ENCODE data around the gene AOPEP. TPM values are rescaled to one million over a fixed set of nuclear protein-coding genes. Genes with fewer than 3 reads are reported as not detected.

The AOPEP gene
- total RNA-seq, 1 experiment from 2014 or later = 15.0 TPM

DNA sequence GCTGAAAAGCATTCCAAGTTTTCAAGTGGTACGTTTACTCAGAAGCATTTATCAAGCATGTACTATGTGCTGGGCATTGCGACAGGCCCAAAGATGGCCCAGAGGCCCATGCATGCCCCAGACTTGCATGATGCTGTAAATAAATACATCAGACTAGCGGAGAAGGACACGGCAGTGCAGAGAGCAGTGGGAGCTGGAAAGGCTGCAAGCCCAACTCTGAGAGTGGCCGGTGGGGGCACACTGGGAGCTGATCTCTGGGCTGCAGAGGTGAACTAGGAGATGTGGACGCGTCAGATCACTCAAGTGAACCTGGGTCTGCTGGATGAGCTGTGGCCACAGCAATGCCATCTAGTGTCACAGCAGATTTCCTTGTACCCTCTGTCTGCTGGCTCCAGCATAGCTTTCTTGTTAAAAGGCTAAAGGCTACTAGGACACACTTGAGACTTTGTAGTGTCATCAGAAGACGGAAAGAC lies 344.1 kb downstream of the AOPEP start:
- TF ChIP-seq, protein P1, sequence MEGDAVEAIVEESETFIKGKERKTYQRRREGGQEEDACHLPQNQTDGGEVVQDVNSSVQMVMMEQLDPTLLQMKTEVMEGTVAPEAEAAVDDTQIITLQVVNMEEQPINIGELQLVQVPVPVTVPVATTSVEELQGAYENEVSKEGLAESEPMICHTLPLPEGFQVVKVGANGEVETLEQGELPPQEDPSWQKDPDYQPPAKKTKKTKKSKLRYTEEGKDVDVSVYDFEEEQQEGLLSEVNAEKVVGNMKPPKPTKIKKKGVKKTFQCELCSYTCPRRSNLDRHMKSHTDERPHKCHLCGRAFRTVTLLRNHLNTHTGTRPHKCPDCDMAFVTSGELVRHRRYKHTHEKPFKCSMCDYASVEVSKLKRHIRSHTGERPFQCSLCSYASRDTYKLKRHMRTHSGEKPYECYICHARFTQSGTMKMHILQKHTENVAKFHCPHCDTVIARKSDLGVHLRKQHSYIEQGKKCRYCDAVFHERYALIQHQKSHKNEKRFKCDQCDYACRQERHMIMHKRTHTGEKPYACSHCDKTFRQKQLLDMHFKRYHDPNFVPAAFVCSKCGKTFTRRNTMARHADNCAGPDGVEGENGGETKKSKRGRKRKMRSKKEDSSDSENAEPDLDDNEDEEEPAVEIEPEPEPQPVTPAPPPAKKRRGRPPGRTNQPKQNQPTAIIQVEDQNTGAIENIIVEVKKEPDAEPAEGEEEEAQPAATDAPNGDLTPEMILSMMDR (conservative IDR thresholded peaks at IDR 0.05) = no peak
- Histone ChIP-seq H3K79me2 (ENCODE audit: insufficient read depth, low read length) (no peaks in the 10 kb centered on the region), H3T11ph (ENCODE audit: low read length) (no peak overlapping the region), H2BK15ac (ENCODE audit: low read depth, low read length) (no peak overlapping the region), H3K79me1 (ENCODE audit: insufficient read depth, low read depth, low read length, poor library complexity, severe bottlenecking) (no peaks in the 10 kb centered on the region), H2BK120ac (ENCODE audit: low read depth, low read length, poor library complexity, severe bottlenecking) (no peak overlapping the region), H2BK5ac (ENCODE audit: insufficient read length, low read length) (no peak overlapping the region), H3K9ac (ENCODE audit: extremely low read depth, insufficient read length, low read length) (no peak overlapping the region), H3K27ac (ENCODE audit: insufficient read length, low read depth, low read length) (no peak overlapping the region), H3K4me1 (ENCODE audit: insufficient read depth, low read length) (no peaks in the 10 kb centered on the region; the same call in 1 of the 2 replicates), H3K56ac (ENCODE audit: insufficient read length, low read depth, low read length) (no peak overlapping the region), H3K18ac (ENCODE audit: insufficient read length, low read depth, low read length) (no peak overlapping the region), H3K27me3 (ENCODE audit: insufficient read depth, low read length) (no peaks in the 10 kb centered on the region), H3K23me2 (ENCODE audit: insufficient read length, low read depth, low read length, poor library complexity, severe bottlenecking) (no peaks in the 10 kb centered on the region), H2BK20ac (ENCODE audit: low read depth, low read length, poor library complexity, severe bottlenecking) (no peak overlapping the region), H3K4me2 (ENCODE audit: insufficient read depth, insufficient read length, low read length) (no peak overlapping the region), H3K4ac (ENCODE audit: low read depth, low read length) (no peak overlapping the region), H2AFZ (ENCODE audit: low read length) (no peak overlapping the region), H2BK12ac (ENCODE audit: insufficient read length, low read depth, low read length) (no peak overlapping the region), H4K91ac (ENCODE audit: insufficient read length, low read depth, low read length) (no peak overlapping the region), H3K9me3 (ENCODE audit: control insufficient read depth, low read depth, low read length) (no peaks in the 10 kb centered on the region), H2AK5ac (ENCODE audit: insufficient read length, low read length) (no peak overlapping the region), H3K14ac (ENCODE audit: insufficient read depth, low read length) (no peak overlapping the region), H3K23ac (ENCODE audit: insufficient read length, low read depth, low read length) (no peak overlapping the region), H4K20me1 (ENCODE audit: control insufficient read depth, insufficient read depth, insufficient read length) (no peaks in the 10 kb centered on the region), H4K8ac (replicated peaks; ENCODE audit: insufficient read length, low read depth, low read length) (no peak overlapping the region), H4K5ac (ENCODE audit: insufficient read length, low read depth, low read length) (no peak overlapping the region)
- Mint-ChIP-seq H3K9me3 (no peaks in the 10 kb centered on the region), H3K27ac (no peak overlapping the region; a peak in 1 of 7 replicates), H3K36me3 (ENCODE audit: insufficient read depth in 1 of 3, low read depth in 3 of 3) (peaks cover 0 to 4% (median 3%) of the 10 kb centered on the region in 3 experiments; a peak in 2 of 7 replicates), H3K4me1 (peaks cover 7 to 8% of the 10 kb centered on the region in 2 experiments), H3K4me3 (no peak overlapping the region), H3K27me3 (ENCODE audit: low read depth) (no peaks in the 10 kb centered on the region; the same call in 1 of the 2 replicates)
- DNase-seq = peak; percentile 38
- no CpG with 5 or more reads among the region's 8 CpGs for WGBS (ENCODE audit: extremely low coverage, insufficient read length, low lambda C conversion rate)
